ENCODE measurements around the gene ANKS3.

- TF ChIP-seq POLR2A (IDR thresholded peaks at IDR 0.05) (no peak), CTCF (IDR thresholded peaks at IDR 0.05) (no peak)
These were observed 50.6 kb downstream of the ANKS3 start for GRCh38 chr16:4683255-4684057.
